ENCODE results near the gene IRX6.

DNA sequence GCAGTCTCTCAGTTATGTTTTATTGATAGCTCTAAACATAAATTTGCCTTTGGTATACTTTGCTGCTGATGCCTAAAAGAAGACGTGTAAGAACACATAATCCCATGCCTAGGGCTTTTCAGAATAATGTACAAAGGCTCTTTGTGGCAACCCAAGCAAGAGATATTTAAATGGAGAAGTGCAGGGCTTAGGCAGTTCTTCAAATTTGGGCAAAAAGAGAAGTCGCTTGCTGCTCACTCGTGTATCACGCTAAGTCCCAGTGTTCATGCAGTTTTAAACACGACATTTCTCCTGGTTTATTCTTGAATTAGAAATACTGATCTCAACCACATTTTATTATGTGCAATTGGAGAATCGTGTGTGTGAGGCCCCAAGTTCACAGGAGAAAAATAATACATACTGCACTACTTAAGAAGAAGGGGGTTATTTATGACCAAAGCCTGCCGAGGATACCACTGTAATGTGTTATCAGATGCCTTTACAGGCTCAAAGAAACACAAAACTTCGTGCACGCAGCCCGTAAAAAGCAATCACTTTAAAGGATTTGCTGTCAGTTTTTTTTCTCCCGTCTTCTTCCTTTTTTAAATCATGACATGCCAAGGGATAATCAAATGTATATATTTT lies 22.5 kb upstream of the IRX6 start:
- TF ChIP-seq ZFP82 (CRISPR knock-in tag; IDR thresholded peaks at IDR 0.05; ENCODE audit: borderline replicate concordance) (no peak), ZNF501 (CRISPR knock-in tag; IDR thresholded peaks at IDR 0.05) (no peak), EZH2 (conservative IDR thresholded peaks at IDR 0.05; ENCODE audit: low read depth, low read length) (no peak), NFIC (IDR thresholded peaks at IDR 0.05; ENCODE audit: low read length) (no peak), ZBTB40 (IDR thresholded peaks at IDR 0.05) (no peak), ZBTB40 (CRISPR knock-in tag; IDR thresholded peaks at IDR 0.05) (no peak), CEBPB (IDR thresholded peaks at IDR 0.05; ENCODE audit: borderline replicate concordance, low read depth, low read length) (no peak), RXRA (CRISPR knock-in tag; IDR thresholded peaks at IDR 0.05) (no peak), MYC (CRISPR knock-in tag; IDR thresholded peaks at IDR 0.05; ENCODE audit: borderline replicate concordance) (no peak), THAP11 (CRISPR knock-in tag; IDR thresholded peaks at IDR 0.05) (no peak)
- TF ChIP-seq, protein P1, sequence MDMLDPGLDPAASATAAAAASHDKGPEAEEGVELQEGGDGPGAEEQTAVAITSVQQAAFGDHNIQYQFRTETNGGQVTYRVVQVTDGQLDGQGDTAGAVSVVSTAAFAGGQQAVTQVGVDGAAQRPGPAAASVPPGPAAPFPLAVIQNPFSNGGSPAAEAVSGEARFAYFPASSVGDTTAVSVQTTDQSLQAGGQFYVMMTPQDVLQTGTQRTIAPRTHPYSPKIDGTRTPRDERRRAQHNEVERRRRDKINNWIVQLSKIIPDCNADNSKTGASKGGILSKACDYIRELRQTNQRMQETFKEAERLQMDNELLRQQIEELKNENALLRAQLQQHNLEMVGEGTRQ (IDR thresholded peaks at IDR 0.05; ENCODE audit: low read depth, low read length) = no peak
- TF ChIP-seq, protein P1 (CRISPR knock-in tag; IDR thresholded peaks at IDR 0.05; ENCODE audit: borderline replicate concordance) = no peak

Data from HepG2 (cell line).